ENCODE results near the gene IGIP. TPM values are rescaled to one million over a fixed set of nuclear protein-coding genes. Genes with fewer than 3 reads are reported as not detected.

The IGIP gene
- total and polyA plus RNA-seq, 4 donors, result 2.3 to 11.8 (median 3.7) TPM

DNA sequence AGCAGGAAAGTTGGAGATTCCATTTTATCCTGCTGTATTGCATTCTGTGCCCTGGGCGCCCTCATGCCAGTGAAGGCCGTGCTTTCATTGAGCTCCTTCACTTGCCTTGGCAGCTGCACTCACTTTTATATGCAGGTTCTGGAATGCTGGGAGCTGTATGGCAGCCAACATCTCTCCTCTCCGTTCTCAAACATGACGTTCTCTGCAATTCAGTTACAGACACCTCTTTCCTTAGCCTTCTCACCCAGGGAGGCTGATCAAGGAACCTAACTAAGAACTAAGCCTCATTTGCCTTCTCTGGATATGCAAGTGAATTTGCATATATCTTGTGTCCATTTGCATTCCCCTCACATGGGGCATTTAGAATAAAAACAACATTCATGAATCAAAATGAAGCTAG, 41.2 kb upstream of the IGIP start:
- 63% methylated on average over 4 of the region's 4 CpGs for WGBS
- H3K4me1 ChIP-seq (ENCODE audit: control insufficient read depth in 4 of 4, insufficient read depth in 4 of 4, low read length in 3 of 4), result no peaks in the 10 kb centered on the region
- no peaks in the 10 kb centered on the region for H3K36me3 ChIP-seq (ENCODE audit: control insufficient read depth in 4 of 4, insufficient read depth in 3 of 4, low read depth in 1 of 4, low read length in 3 of 4)
- H3K27me3 ChIP-seq (ENCODE audit: control insufficient read depth in 4 of 4, insufficient read depth in 4 of 4, low read length in 3 of 4), result no peaks in the 10 kb centered on the region
- DNase-seq (ENCODE audit: low spot score), result no peak
- TF ChIP-seq FOXA2 (IDR thresholded peaks at IDR 0.05) (no peak), YY1 (IDR thresholded peaks at IDR 0.05) (no peak), HNF4A (conservative IDR thresholded peaks at IDR 0.05) (no peak), JUND (IDR thresholded peaks at IDR 0.05) (no peak), RAD21 (IDR thresholded peaks at IDR 0.05) (no peak), HNF4G (IDR thresholded peaks at IDR 0.05) (no peak), FOXA1 (IDR thresholded peaks at IDR 0.05) (no peak), SP1 (IDR thresholded peaks at IDR 0.05) (no peak), EGR1 (IDR thresholded peaks at IDR 0.05; ENCODE audit: low read depth in 2 of 2) (no peak), GABPA (IDR thresholded peaks at IDR 0.05 in 1 of 2, conservative IDR thresholded peaks at IDR 0.05 in 1 of 2) (no peak)
- TF ChIP-seq, protein P1, sequence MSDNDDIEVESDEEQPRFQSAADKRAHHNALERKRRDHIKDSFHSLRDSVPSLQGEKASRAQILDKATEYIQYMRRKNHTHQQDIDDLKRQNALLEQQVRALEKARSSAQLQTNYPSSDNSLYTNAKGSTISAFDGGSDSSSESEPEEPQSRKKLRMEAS (IDR thresholded peaks at IDR 0.05), result no peak
- TF ChIP-seq, protein P2, sequence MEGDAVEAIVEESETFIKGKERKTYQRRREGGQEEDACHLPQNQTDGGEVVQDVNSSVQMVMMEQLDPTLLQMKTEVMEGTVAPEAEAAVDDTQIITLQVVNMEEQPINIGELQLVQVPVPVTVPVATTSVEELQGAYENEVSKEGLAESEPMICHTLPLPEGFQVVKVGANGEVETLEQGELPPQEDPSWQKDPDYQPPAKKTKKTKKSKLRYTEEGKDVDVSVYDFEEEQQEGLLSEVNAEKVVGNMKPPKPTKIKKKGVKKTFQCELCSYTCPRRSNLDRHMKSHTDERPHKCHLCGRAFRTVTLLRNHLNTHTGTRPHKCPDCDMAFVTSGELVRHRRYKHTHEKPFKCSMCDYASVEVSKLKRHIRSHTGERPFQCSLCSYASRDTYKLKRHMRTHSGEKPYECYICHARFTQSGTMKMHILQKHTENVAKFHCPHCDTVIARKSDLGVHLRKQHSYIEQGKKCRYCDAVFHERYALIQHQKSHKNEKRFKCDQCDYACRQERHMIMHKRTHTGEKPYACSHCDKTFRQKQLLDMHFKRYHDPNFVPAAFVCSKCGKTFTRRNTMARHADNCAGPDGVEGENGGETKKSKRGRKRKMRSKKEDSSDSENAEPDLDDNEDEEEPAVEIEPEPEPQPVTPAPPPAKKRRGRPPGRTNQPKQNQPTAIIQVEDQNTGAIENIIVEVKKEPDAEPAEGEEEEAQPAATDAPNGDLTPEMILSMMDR (IDR thresholded peaks at IDR 0.05; ENCODE audit: low read depth, low read length, missing input control), result no peak
- TF ChIP-seq, protein P3, sequence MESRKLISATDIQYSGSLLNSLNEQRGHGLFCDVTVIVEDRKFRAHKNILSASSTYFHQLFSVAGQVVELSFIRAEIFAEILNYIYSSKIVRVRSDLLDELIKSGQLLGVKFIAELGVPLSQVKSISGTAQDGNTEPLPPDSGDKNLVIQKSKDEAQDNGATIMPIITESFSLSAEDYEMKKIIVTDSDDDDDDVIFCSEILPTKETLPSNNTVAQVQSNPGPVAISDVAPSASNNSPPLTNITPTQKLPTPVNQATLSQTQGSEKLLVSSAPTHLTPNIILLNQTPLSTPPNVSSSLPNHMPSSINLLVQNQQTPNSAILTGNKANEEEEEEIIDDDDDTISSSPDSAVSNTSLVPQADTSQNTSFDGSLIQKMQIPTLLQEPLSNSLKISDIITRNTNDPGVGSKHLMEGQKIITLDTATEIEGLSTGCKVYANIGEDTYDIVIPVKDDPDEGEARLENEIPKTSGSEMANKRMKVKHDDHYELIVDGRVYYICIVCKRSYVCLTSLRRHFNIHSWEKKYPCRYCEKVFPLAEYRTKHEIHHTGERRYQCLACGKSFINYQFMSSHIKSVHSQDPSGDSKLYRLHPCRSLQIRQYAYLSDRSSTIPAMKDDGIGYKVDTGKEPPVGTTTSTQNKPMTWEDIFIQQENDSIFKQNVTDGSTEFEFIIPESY (IDR thresholded peaks at IDR 0.05), result no peak
- TF ChIP-seq, protein P4, sequence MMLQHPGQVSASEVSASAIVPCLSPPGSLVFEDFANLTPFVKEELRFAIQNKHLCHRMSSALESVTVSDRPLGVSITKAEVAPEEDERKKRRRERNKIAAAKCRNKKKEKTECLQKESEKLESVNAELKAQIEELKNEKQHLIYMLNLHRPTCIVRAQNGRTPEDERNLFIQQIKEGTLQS (IDR thresholded peaks at IDR 0.05), result no peak
- TF ChIP-seq, protein P5, sequence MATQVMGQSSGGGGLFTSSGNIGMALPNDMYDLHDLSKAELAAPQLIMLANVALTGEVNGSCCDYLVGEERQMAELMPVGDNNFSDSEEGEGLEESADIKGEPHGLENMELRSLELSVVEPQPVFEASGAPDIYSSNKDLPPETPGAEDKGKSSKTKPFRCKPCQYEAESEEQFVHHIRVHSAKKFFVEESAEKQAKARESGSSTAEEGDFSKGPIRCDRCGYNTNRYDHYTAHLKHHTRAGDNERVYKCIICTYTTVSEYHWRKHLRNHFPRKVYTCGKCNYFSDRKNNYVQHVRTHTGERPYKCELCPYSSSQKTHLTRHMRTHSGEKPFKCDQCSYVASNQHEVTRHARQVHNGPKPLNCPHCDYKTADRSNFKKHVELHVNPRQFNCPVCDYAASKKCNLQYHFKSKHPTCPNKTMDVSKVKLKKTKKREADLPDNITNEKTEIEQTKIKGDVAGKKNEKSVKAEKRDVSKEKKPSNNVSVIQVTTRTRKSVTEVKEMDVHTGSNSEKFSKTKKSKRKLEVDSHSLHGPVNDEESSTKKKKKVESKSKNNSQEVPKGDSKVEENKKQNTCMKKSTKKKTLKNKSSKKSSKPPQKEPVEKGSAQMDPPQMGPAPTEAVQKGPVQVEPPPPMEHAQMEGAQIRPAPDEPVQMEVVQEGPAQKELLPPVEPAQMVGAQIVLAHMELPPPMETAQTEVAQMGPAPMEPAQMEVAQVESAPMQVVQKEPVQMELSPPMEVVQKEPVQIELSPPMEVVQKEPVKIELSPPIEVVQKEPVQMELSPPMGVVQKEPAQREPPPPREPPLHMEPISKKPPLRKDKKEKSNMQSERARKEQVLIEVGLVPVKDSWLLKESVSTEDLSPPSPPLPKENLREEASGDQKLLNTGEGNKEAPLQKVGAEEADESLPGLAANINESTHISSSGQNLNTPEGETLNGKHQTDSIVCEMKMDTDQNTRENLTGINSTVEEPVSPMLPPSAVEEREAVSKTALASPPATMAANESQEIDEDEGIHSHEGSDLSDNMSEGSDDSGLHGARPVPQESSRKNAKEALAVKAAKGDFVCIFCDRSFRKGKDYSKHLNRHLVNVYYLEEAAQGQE (IDR thresholded peaks at IDR 0.05), result no peak
- no peak overlapping the region for H3K4me3 ChIP-seq (ENCODE audit: low read depth in 1 of 3, low read length in 3 of 3)
- no peak overlapping the region for H3K27ac ChIP-seq (ENCODE audit: low read depth in 1 of 2, low read length in 2 of 2)
- H3K9me3 ChIP-seq (ENCODE audit: control insufficient read depth in 4 of 4, low read length in 3 of 4), result no peaks in the 10 kb centered on the region
- no peak overlapping the region for H3K9ac ChIP-seq (ENCODE audit: low read depth in 1 of 2, low read length in 2 of 2)

DNA sequence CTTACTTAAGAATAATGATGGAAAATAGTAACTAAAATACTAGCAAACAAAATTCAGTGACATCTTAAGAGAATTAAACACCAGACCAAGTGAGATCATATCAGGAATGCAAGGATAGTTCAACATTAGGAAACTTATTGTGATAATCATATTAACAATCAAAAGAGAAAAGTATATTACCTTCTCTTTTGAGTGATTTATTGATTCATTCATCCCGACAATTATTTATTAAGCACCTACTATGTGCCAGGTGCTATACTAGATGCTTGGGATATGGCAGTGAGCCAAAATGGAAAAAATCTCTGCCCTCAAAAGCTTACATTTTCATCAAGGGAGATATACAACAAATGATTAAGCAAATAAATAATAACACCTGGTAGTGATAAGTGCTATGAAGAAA, 35.5 kb upstream of the IGIP start:
- Histone ChIP-seq H3K9ac (ENCODE audit: low read depth in 1 of 2, low read length in 2 of 2) (no peak overlapping the region), H3K4me3 (ENCODE audit: low read depth in 1 of 3, low read length in 3 of 3) (no peak overlapping the region), H3K36me3 (ENCODE audit: control insufficient read depth in 4 of 4, insufficient read depth in 3 of 4, low read depth in 1 of 4, low read length in 3 of 4) (no peaks in the 10 kb centered on the region), H3K27ac (ENCODE audit: low read depth in 1 of 2, low read length in 2 of 2) (no peak overlapping the region), H3K9me3 (ENCODE audit: control insufficient read depth in 4 of 4, low read length in 3 of 4) (peaks cover 0 to 9% (median 2%) of the 10 kb centered on the region in 4 donors), H3K4me1 (ENCODE audit: control insufficient read depth in 4 of 4, insufficient read depth in 4 of 4, low read length in 3 of 4) (peaks cover 0 to 1% (median 0%) of the 10 kb centered on the region in 4 donors), H3K27me3 (ENCODE audit: control insufficient read depth in 4 of 4, insufficient read depth in 4 of 4, low read length in 3 of 4) (no peaks in the 10 kb centered on the region)
- TF ChIP-seq, protein P5 (IDR thresholded peaks at IDR 0.05), result no peak
- 67% methylated on average over 1 of the region's 1 CpG for WGBS
- no peak for DNase-seq (ENCODE audit: low spot score)

All from liver (tissue), 9 donors.